GM12878 (cell line): Measurements from ENCODE around the gene TMEM255A.

Experiments used
- CHD4 ChIP-seq: fragments of 200-600 bp; sonication (generic); IDR thresholded peaks from 2 replicates; pipeline ENCODE4 v1.6.1; 2016; ENCODE audit warnings: mild to moderate bottlenecking
- ETV6 ChIP-seq, 2 experiments: fragments of 450-650 bp in 1 of 2; IDR thresholded peaks in 1 of 2; conservative IDR thresholded peaks in 1 of 2; 2 replicates each; pipeline ENCODE4 v1.6.1; 2014; ENCODE audit warnings: antibody characterized with exemption in 1 of 2, borderline replicate concordance in 1 of 2, low read depth in 1 of 2, mild to moderate bottlenecking in 1 of 2, moderate library complexity in 1 of 2
- NR2C1 ChIP-seq: fragments of 450-650 bp; IDR thresholded peaks from 2 replicates; pipeline ENCODE4 v1.6.1; 2017; ENCODE audit warnings: antibody characterized with exemption, mild to moderate bottlenecking, moderate library complexity
- POLR2A ChIP-seq: IDR thresholded peaks from 2 replicates; pipeline ENCODE4 v1.6.1; 2011; ENCODE audit warnings: low read depth, mild to moderate bottlenecking, low read length
- RCOR1 ChIP-seq: conservative IDR thresholded peaks from 2 replicates; pipeline ENCODE4 v1.6.1; 2012; ENCODE audit warnings: low read depth, low read length, improper control_type of control experiment
- TF ChIP-seq, protein P1 (sequence below): IDR thresholded peaks from 2 replicates; pipeline ENCODE4 v1.6.1; 2011; ENCODE audit warnings: low read depth, low read length, improper control_type of control experiment, borderline replicate concordance
- TF ChIP-seq, protein P2 (sequence below), 3 experiments: IDR thresholded peaks in 2 of 3; conservative IDR thresholded peaks in 1 of 3; 2 replicates each; pipeline ENCODE4 v1.5.1; 2011; ENCODE audit warnings: low read depth in 3 of 3, low read length in 3 of 3, mild to moderate bottlenecking in 3 of 3, control low read depth in 2 of 3, moderate library complexity in 2 of 3, inconsistent platforms in 1 of 3, mixed read lengths in 1 of 3; ENCODE audit not compliant: control insufficient read depth in 2 of 3, insufficient read depth in 1 of 3; ENCODE audit errors: extremely low read depth in 1 of 3

DNA sequence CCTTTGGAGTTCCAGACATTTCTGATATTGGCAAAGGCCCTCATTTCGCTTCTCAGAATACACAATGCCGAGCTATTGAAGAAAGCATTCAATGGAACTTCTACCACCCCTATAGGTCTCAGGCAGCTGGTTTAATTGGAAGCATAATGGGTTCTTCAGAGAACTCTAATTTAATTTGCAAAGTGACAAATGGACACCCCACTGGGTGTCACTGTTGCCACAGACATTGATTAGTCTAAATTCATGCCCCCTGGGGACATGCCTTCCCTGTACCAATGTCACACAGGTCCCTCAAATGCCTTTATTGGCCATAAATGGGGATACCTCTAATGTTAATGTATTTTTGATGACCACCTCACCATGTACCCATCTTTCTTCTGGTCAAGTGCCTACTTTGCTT lies 22.9 kb upstream of the TMEM255A start:
- TF ChIP-seq, protein P1, sequence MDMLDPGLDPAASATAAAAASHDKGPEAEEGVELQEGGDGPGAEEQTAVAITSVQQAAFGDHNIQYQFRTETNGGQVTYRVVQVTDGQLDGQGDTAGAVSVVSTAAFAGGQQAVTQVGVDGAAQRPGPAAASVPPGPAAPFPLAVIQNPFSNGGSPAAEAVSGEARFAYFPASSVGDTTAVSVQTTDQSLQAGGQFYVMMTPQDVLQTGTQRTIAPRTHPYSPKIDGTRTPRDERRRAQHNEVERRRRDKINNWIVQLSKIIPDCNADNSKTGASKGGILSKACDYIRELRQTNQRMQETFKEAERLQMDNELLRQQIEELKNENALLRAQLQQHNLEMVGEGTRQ = no peak
- TF ChIP-seq, protein P2, sequence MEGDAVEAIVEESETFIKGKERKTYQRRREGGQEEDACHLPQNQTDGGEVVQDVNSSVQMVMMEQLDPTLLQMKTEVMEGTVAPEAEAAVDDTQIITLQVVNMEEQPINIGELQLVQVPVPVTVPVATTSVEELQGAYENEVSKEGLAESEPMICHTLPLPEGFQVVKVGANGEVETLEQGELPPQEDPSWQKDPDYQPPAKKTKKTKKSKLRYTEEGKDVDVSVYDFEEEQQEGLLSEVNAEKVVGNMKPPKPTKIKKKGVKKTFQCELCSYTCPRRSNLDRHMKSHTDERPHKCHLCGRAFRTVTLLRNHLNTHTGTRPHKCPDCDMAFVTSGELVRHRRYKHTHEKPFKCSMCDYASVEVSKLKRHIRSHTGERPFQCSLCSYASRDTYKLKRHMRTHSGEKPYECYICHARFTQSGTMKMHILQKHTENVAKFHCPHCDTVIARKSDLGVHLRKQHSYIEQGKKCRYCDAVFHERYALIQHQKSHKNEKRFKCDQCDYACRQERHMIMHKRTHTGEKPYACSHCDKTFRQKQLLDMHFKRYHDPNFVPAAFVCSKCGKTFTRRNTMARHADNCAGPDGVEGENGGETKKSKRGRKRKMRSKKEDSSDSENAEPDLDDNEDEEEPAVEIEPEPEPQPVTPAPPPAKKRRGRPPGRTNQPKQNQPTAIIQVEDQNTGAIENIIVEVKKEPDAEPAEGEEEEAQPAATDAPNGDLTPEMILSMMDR (IDR thresholded peaks at IDR 0.05 in 2 of 3, conservative IDR thresholded peaks at IDR 0.05 in 1 of 3; ENCODE audit: control insufficient read depth in 2 of 3, extremely low read depth in 1 of 3, insufficient read depth in 1 of 3, low read depth in 3 of 3, low read length in 3 of 3) = no peak
- TF ChIP-seq POLR2A (no peak), CHD4 (no peak), NR2C1 (no peak), RCOR1 (no peak), ETV6 (conservative IDR thresholded peaks at IDR 0.05 in 1 of 2, IDR thresholded peaks at IDR 0.05 in 1 of 2; ENCODE audit: borderline replicate concordance in 1 of 2, low read depth in 1 of 2) (no peak)
